Mesenchymal stem cell (in vitro differentiated cells and primary cell): Measurements from ENCODE around the gene IGSF22.

Experiments used
- DNase-seq: peaks from one replicate; pipeline ENCODE4 v3.0.0-alpha.2; 2013
- H2AFZ ChIP-seq: one replicate; pipeline ENCODE4 v1.6.1; 2013; ENCODE audit warnings: low read depth, mild to moderate bottlenecking, control low read depth, inconsistent platforms, low read length, moderate library complexity
- H2AK5ac ChIP-seq: 2 replicates; pipeline ENCODE4 v1.6.1; 2013; ENCODE audit warnings: low read length, moderate library complexity, mild to moderate bottlenecking, inconsistent platforms; ENCODE audit not compliant: severe bottlenecking
- H2BK120ac ChIP-seq: one replicate; pipeline ENCODE4 v1.6.1; 2013; ENCODE audit warnings: low read depth, mild to moderate bottlenecking, inconsistent platforms, low read length, moderate library complexity
- H2BK12ac ChIP-seq, 2 experiments: one replicate each; pipeline ENCODE4 v1.6.1; 2013; ENCODE audit warnings: inconsistent platforms in 2 of 2, low read length in 2 of 2, mild to moderate bottlenecking in 2 of 2, moderate library complexity in 2 of 2, control low read depth in 1 of 2
- H2BK15ac ChIP-seq: one replicate; pipeline ENCODE4 v1.6.1; 2013; ENCODE audit warnings: mild to moderate bottlenecking, low read depth, inconsistent platforms; ENCODE audit not compliant: poor library complexity, severe bottlenecking
- H2BK5ac ChIP-seq: 2 replicates; pipeline ENCODE4 v1.6.1; 2013; ENCODE audit warnings: low read depth, mild to moderate bottlenecking, low read length, control low read depth, inconsistent platforms; ENCODE audit not compliant: poor library complexity, severe bottlenecking
- H3K14ac ChIP-seq, 2 experiments: one replicate each; pipeline ENCODE4 v1.6.1; 2013; ENCODE audit warnings: inconsistent platforms in 2 of 2, low read length in 2 of 2, control low read depth in 1 of 2, mild to moderate bottlenecking in 1 of 2, moderate library complexity in 1 of 2
- H3K18ac ChIP-seq, 2 experiments: one replicate each; pipeline ENCODE4 v1.6.1; 2013; ENCODE audit warnings: inconsistent platforms in 2 of 2, low read length in 2 of 2, control low read depth in 1 of 2, low read depth in 1 of 2, mild to moderate bottlenecking in 1 of 2
- H3K23ac ChIP-seq, 2 experiments: one replicate each; pipeline ENCODE4 v1.6.1; 2013; ENCODE audit warnings: inconsistent platforms in 2 of 2, low read length in 2 of 2, mild to moderate bottlenecking in 2 of 2, moderate library complexity in 2 of 2, control low read depth in 1 of 2
- H3K27ac ChIP-seq: 2 replicates; pipeline ENCODE4 v1.5.1; 2013; ENCODE audit warnings: mild to moderate bottlenecking, moderate library complexity, low read length, control low read depth, inconsistent platforms; ENCODE audit not compliant: poor library complexity, severe bottlenecking
- H3K27me3 ChIP-seq, 2 experiments: 2 replicates each; pipeline versions ENCODE4 v1.6.1 to v1.7.0; 2013; ENCODE audit warnings: low read length in 2 of 2, mild to moderate bottlenecking in 2 of 2, moderate library complexity in 2 of 2, control low read depth in 1 of 2, inconsistent platforms in 1 of 2; ENCODE audit not compliant: control insufficient read depth in 1 of 2, insufficient read depth in 1 of 2
- H3K36me3 ChIP-seq, 2 experiments: 2 replicates each; pipeline versions ENCODE4 v1.6.1 to v1.7.0; 2013; ENCODE audit warnings: low read length in 2 of 2, control low read depth in 1 of 2, inconsistent platforms in 1 of 2, low read depth in 1 of 2, mild to moderate bottlenecking in 1 of 2; ENCODE audit not compliant: insufficient read depth in 2 of 2, control insufficient read depth in 1 of 2
- H3K4ac ChIP-seq, 2 experiments: one replicate each; pipeline ENCODE4 v1.6.1; 2013; ENCODE audit warnings: inconsistent platforms in 2 of 2, low read length in 2 of 2, mild to moderate bottlenecking in 2 of 2, moderate library complexity in 2 of 2, control low read depth in 1 of 2, low read depth in 1 of 2
- H3K4me1 ChIP-seq: 2 replicates; pipeline ENCODE4 v1.6.1; 2013; ENCODE audit warnings: low read depth, low read length, control low read depth; ENCODE audit not compliant: control insufficient read depth, insufficient read depth
- H3K4me2 ChIP-seq: 2 replicates; pipeline ENCODE4 v1.6.1; 2013; ENCODE audit warnings: low read length, mild to moderate bottlenecking, inconsistent platforms; ENCODE audit not compliant: poor library complexity, severe bottlenecking
- H3K4me3 ChIP-seq, 2 experiments: 2 replicates each; pipeline versions ENCODE4 v1.5.1 to v1.7.0; 2013; ENCODE audit warnings: low read length in 2 of 2, mild to moderate bottlenecking in 2 of 2, control low read depth in 1 of 2, low read depth in 1 of 2; ENCODE audit not compliant: insufficient read depth in 1 of 2
- H3K79me1 ChIP-seq: replicated peaks from 2 replicates; pipeline ENCODE4 v1.6.1; 2013; ENCODE audit warnings: mild to moderate bottlenecking, control low read depth, low read length, inconsistent platforms; ENCODE audit not compliant: poor library complexity, severe bottlenecking
- H3K9ac ChIP-seq: 2 replicates; pipeline ENCODE4 v1.7.0; 2013; ENCODE audit warnings: mild to moderate bottlenecking, low read length, moderate library complexity
- H3K9me3 ChIP-seq: 2 replicates; pipeline ENCODE4 v1.7.0; 2013; ENCODE audit warnings: mild to moderate bottlenecking, low read length; ENCODE audit not compliant: control insufficient read depth
- H4K8ac ChIP-seq: one replicate; pipeline ENCODE4 v1.6.1; 2013; ENCODE audit warnings: inconsistent platforms, mild to moderate bottlenecking, low read length, moderate library complexity
- H4K91ac ChIP-seq: one replicate; pipeline ENCODE4 v1.6.1; 2013; ENCODE audit warnings: mild to moderate bottlenecking, low read length, inconsistent platforms
- WGBS: methylation state at CpG from one replicate; pipeline ENCODE4 v1.1.7; 2013; ENCODE audit warnings: mixed read lengths; 5-methylcytosine and 5-hydroxymethylcytosine counted together

Gene IGSF22

DNA sequence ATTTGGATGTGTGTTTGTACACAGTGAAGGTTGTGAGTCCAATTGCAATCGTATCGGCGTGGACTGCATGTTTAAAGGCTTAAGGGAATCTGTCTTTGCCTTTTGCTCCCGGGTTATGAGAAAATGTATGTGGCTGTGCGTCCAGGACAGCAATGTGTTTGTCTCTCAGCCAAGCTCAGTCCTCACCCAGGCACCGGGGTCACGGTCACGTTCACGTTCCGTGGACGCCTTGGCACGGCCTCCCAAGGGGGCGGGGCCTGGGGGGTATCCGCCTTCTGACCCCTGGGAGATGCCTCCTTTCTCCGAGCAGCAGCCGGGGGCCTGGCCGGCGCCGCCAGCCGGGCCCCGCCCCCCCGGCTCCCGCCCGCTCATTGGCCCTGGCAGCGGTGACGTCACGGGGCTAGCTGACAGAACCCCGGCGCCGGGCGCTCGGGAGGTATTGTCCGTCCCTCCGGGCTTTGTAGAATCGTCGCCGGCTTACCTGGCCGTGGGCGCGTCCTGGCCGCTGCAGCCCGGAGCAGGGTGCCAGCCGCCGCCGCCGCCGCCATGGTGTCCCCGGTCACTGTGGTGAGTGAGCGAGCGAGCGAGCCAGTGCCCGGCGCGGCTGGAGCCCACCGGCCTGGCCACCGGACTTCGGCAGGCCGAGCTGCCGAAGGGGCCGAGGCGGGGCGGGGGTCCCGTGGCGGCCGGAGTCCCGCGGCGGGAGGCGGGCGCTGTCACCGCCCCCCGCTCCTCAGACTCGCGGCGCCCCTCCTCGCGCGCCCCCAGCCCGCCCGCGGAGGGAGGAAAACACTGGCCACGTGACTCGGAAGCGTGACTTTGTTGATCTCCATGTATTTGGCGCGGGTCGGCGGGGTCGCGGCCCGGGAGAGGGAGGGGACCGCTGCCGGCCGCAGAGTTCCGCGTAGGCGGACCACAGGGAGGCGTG lies 27.4 kb downstream of the IGSF22 start, which contains the start of gene TMEM86A:
TSS of gene TMEM86A (plus strand) at position 439 of the 928 bp plus-strand sequence. CDS start at position 547, 108 bp downstream.
- Histone ChIP-seq H2AFZ (peak within 1 kb of the TSS; percentile 94), H3K27ac (no peak within 1 kb of the TSS), H3K18ac (peak within 1 kb of the TSS; percentile 77 to 90)

DNA sequence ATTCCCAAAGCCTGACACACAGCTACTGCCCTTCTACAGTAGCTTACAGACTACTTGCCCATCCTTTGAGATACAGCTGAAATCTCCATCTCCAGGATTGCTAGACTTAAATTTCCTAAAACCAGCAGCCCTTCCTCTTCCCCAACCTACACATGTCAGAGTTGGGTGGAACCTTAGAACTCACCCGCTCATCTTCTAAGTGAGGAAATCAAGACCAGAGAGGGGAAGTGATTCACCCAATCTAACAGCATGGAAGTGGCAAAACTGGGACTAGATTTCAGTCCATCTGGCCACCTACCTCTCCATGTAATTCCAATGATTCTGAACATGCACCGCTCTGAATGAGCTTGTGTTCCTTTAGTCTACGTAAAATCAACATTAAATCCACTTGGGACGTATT lies 28.4 kb downstream of the IGSF22 start:
- no peaks in the 10 kb centered on the region for H3K9me3 ChIP-seq
- WGBS, result 94% methylated on average over 4 of the region's 4 CpGs
- no peak overlapping the region for H3K9ac ChIP-seq
- no peak overlapping the region for H4K8ac ChIP-seq
- H2AFZ ChIP-seq, result no peak overlapping the region
- no peak overlapping the region for H3K4ac ChIP-seq
- no peak overlapping the region for H4K91ac ChIP-seq
- peaks cover 0 to 10% of the 10 kb centered on the region in 2 experiments for H3K36me3 ChIP-seq
- no peak for DNase-seq
- no peak overlapping the region for H3K18ac ChIP-seq
- no peak overlapping the region for H3K4me2 ChIP-seq
- no peak overlapping the region for H2BK12ac ChIP-seq
- H3K79me1 ChIP-seq, result no peaks in the 10 kb centered on the region
- H3K4me1 ChIP-seq, result peaks cover 23% of the 10 kb centered on the region
- no peak overlapping the region for H3K4me3 ChIP-seq
- no peak overlapping the region for H3K23ac ChIP-seq
- no peak overlapping the region for H2BK120ac ChIP-seq
- no peak overlapping the region for H2BK5ac ChIP-seq
- no peak overlapping the region for H2BK15ac ChIP-seq
- no peak overlapping the region for H3K14ac ChIP-seq
- no peak overlapping the region for H3K27ac ChIP-seq
- no peak overlapping the region for H2AK5ac ChIP-seq
- H3K27me3 ChIP-seq, result peaks cover 10 to 20% of the 10 kb centered on the region in 2 experiments

More for the DNA sequence above, 27.4 kb downstream of the IGSF22 start, which contains the start of gene TMEM86A:
- Histone ChIP-seq H3K79me1 (no peaks in the 10 kb centered on the region), H3K4me1 (peaks cover 24% of the 10 kb centered on the region), H2BK5ac (no peak within 1 kb of the TSS), H4K91ac (peak within 1 kb of the TSS; percentile 48), H2BK120ac (no peak within 1 kb of the TSS), H3K36me3 (peaks cover 0 to 14% of the 10 kb centered on the region in 2 experiments), H4K8ac (peak within 1 kb of the TSS; percentile 87), H3K9me3 (no peaks in the 10 kb centered on the region), H3K4me3 (peak within 1 kb of the TSS; percentile 72 to 92), H2BK12ac (peak within 1 kb of the TSS in 1 of 2 experiments; percentile 59), H2AK5ac (no peak within 1 kb of the TSS), H3K4ac (no peak within 1 kb of the TSS), H3K9ac (peak within 1 kb of the TSS; percentile 62), H3K23ac (no peak within 1 kb of the TSS), H3K27me3 (peaks cover 10 to 25% of the 10 kb centered on the region in 2 experiments), H3K4me2 (peak within 1 kb of the TSS; percentile 90), H2BK15ac (no peak within 1 kb of the TSS), H3K14ac (peak within 1 kb of the TSS in 1 of 2 experiments; percentile 44)
- DNase-seq, result peak; percentile 81
- WGBS, result 3% methylated on average over 72 of the region's 98 CpGs

GRCh38 chr11:18696638-18697225 lies 29.3 kb downstream of the IGSF22 start:
- Histone ChIP-seq H2BK120ac (no peak overlapping the region), H3K36me3 (peaks cover 0 to 5% of the 10 kb centered on the region in 2 experiments), H2BK12ac (no peak overlapping the region), H3K4ac (no peak overlapping the region), H3K27me3 (peaks cover 10 to 13% of the 10 kb centered on the region in 2 experiments), H3K9me3 (no peaks in the 10 kb centered on the region), H3K9ac (no peak overlapping the region), H3K18ac (no peak overlapping the region), H2BK15ac (no peak overlapping the region), H3K14ac (no peak overlapping the region), H3K27ac (no peak overlapping the region), H3K4me1 (peaks cover 23% of the 10 kb centered on the region), H2AFZ (no peak overlapping the region), H3K4me3 (no peak overlapping the region), H4K8ac (no peak overlapping the region), H4K91ac (no peak overlapping the region), H3K79me1 (no peaks in the 10 kb centered on the region), H3K23ac (no peak overlapping the region), H2AK5ac (no peak overlapping the region), H3K4me2 (no peak overlapping the region), H2BK5ac (no peak overlapping the region)
- DNase-seq, result peak; percentile 19
- 100% methylated on average over 1 of the region's 2 CpGs for WGBS
